DOHH2 (cell line): ENCODE data around the gene TC2N.
"Not testable (repeated sequence)": the region's sequence is repeated elsewhere in the genome, so short reads cannot be mapped to it uniquely, and the experiment has no call there.

Experiments used
- H3F3A ChIP-seq: fragments of 200-600 bp; sonication (generic), shearing (Covaris generic); 2 replicates; pipeline ENCODE4 v1.6.0; 2016; ENCODE audit warnings: antibody characterized with exemption, mild to moderate bottlenecking; ENCODE audit not compliant: control insufficient read depth, insufficient read depth
- H3K27ac ChIP-seq: fragments of 200-600 bp; sonication (generic); 2 replicates; pipeline ENCODE4 v1.5.1; 2014; ENCODE audit warnings: low read depth, mild to moderate bottlenecking, low read length, moderate library complexity
- H3K27me3 ChIP-seq: fragments of 200-600 bp; sonication (generic); 2 replicates; pipeline ENCODE4 v1.6.1; 2014; ENCODE audit warnings: mild to moderate bottlenecking, low read length, mixed read lengths; ENCODE audit not compliant: control insufficient read depth
- H3K36me3 ChIP-seq: fragments of 200-600 bp; sonication (generic); 2 replicates; pipeline ENCODE4 v1.6.1; 2014; ENCODE audit warnings: mild to moderate bottlenecking, low read length, moderate library complexity, mixed read lengths; ENCODE audit not compliant: control insufficient read depth
- H3K4me1 ChIP-seq: fragments of 200-600 bp; sonication (generic); 2 replicates; pipeline ENCODE4 v1.6.1; 2014; ENCODE audit warnings: mild to moderate bottlenecking, low read length, mixed read lengths; ENCODE audit not compliant: control insufficient read depth
- H3K4me2 ChIP-seq: fragments of 200-600 bp; sonication (generic); 2 replicates; pipeline ENCODE4 v1.6.0; 2014; ENCODE audit warnings: mild to moderate bottlenecking, low read length, moderate library complexity
- H3K4me3 ChIP-seq: fragments of 200-600 bp; sonication (generic); 2 replicates; pipeline ENCODE4 v1.5.1; 2014; ENCODE audit warnings: mild to moderate bottlenecking, low read length, mixed read lengths
- H3K79me2 ChIP-seq: fragments of 200-600 bp; sonication (generic); 2 replicates; pipeline ENCODE4 v1.6.1; 2014; ENCODE audit warnings: mild to moderate bottlenecking, low read length, mixed read lengths; ENCODE audit not compliant: control insufficient read depth
- H3K9me2 ChIP-seq: fragments of 200-600 bp; sonication (generic); replicated peaks from 2 replicates; pipeline ENCODE4 v1.6.1; 2014; ENCODE audit warnings: mild to moderate bottlenecking, low read length, mixed read lengths; ENCODE audit not compliant: control insufficient read depth
- H3K9me3 ChIP-seq: fragments of 200-600 bp; sonication (generic); 2 replicates; pipeline ENCODE4 v1.6.1; 2014; ENCODE audit warnings: antibody characterized with exemption, low read length, mixed read lengths; ENCODE audit not compliant: control insufficient read depth, insufficient read depth
- H4K20me1 ChIP-seq: fragments of 200-600 bp; sonication (generic); 2 replicates; pipeline ENCODE4 v1.6.0; 2014; ENCODE audit warnings: low read depth, mild to moderate bottlenecking, antibody characterized with exemption, low read length, moderate library complexity; ENCODE audit not compliant: control insufficient read depth, insufficient read depth
- CTCF ChIP-seq: fragments of 200-600 bp; sonication (generic); IDR thresholded peaks from one replicate; pipeline ENCODE4 v1.5.1; 2014; ENCODE audit warnings: antibody characterized with exemption, mild to moderate bottlenecking, low read depth, low read length; ENCODE audit not compliant: poor library complexity, severe bottlenecking
- EZH2phosphoT487 ChIP-seq: fragments of 200-600 bp; sonication (generic); IDR thresholded peaks from 2 replicates; pipeline ENCODE4 v1.6.1; 2017; ENCODE audit warnings: borderline replicate concordance, mild to moderate bottlenecking, antibody characterized with exemption, low read length, moderate library complexity, mixed read lengths

Gene TC2N

GRCh38 chr14:91743305-91743653 lies 124.1 kb downstream of the TC2N start:
- Histone ChIP-seq H3K27me3 (no peaks in the 10 kb centered on the region), H3K4me1 (0 out of 2 replicates have a peak, but pooled peaks cover 2% of the 10 kb centered on the region), H3K4me2 (no peak overlapping the region), H3K9me3 (no peaks in the 10 kb centered on the region), H3K4me3 (no peak overlapping the region), H3K79me2 (no peaks in the 10 kb centered on the region), H3K36me3 (no peaks in the 10 kb centered on the region), H3K27ac (no peak overlapping the region), H4K20me1 (no peaks in the 10 kb centered on the region), H3K9me2 (no peaks in the 10 kb centered on the region), H3F3A (no peaks in the 10 kb centered on the region)
- TF ChIP-seq CTCF, result no peak
- no peak for TF ChIP-seq EZH2phosphoT487

- Histone ChIP-seq H3K27ac (no peak overlapping the region), H3K79me2 (no peaks in the 10 kb centered on the region), H3K9me2 (no peaks in the 10 kb centered on the region), H3K36me3 (no peaks in the 10 kb centered on the region), H3K9me3 (no peaks in the 10 kb centered on the region), H4K20me1 (no peaks in the 10 kb centered on the region), H3F3A (no peaks in the 10 kb centered on the region), H3K4me3 (no peak overlapping the region), H3K4me2 (no peak overlapping the region), H3K4me1 (0 out of 2 replicates have a peak, but pooled peaks cover 2% of the 10 kb centered on the region), H3K27me3 (no peaks in the 10 kb centered on the region)
- TF ChIP-seq EZH2phosphoT487, result no peak
- no peak for TF ChIP-seq CTCF
These were observed 124.6 kb downstream of the TC2N start for GRCh38 chr14:91742621-91743304.

- H3K9me2 ChIP-seq, H4K20me1 ChIP-seq, H3K9me3 ChIP-seq, H3K4me2 ChIP-seq, H3K4me1 ChIP-seq, H3K27ac ChIP-seq, H3K79me2 ChIP-seq, H3F3A ChIP-seq, H3K4me3 ChIP-seq, H3K27me3 ChIP-seq, H3K36me3 ChIP-seq: not testable (repeated sequence)
These were observed 127.5 kb downstream of the TC2N start for GRCh38 chr14:91739867-91740266.

- Histone ChIP-seq H3F3A (no peaks in the 10 kb centered on the region), H3K27me3 (no peaks in the 10 kb centered on the region), H3K4me2 (no peak overlapping the region), H3K4me1 (no peaks in the 10 kb centered on the region), H3K27ac (no peak overlapping the region), H3K4me3 (no peak overlapping the region), H3K9me2 (no peaks in the 10 kb centered on the region), H3K36me3 (no peaks in the 10 kb centered on the region), H3K79me2 (no peaks in the 10 kb centered on the region), H4K20me1 (no peaks in the 10 kb centered on the region), H3K9me3 (no peaks in the 10 kb centered on the region)
- TF ChIP-seq EZH2phosphoT487 (no peak), CTCF (no peak)
These were observed 129.7 kb downstream of the TC2N start for GRCh38 chr14:91737619-91738018.
